ENCODE results near the gene CPHXL2.

The CPHXL2 gene

GRCh38 chr16:75701361-75701760 lies 24.6 kb upstream of the CPHXL2 start, which contains the start of gene DUXB:
TSS of gene DUXB (minus strand) at chr16:75701461. CDS start at chr16:75701418, 43 bp downstream.
- TF ChIP-seq CTCF (IDR thresholded peaks at IDR 0.05; ENCODE audit: low read depth, low read length), result no peak
- no peak within 1 kb of the TSS for H3K4me3 ChIP-seq (ENCODE audit: low read depth, low read length)

- H3K4me3 ChIP-seq (ENCODE audit: low read depth, low read length), result no peak overlapping the region
- TF ChIP-seq CTCF (IDR thresholded peaks at IDR 0.05; ENCODE audit: low read depth, low read length), result no peak
These were observed 20.8 kb upstream of the CPHXL2 start for GRCh38 chr16:75697571-75697970.

- no peak for TF ChIP-seq CTCF (IDR thresholded peaks at IDR 0.05; ENCODE audit: low read depth, low read length)
- no peak overlapping the region for H3K4me3 ChIP-seq (ENCODE audit: low read depth, low read length)
These were observed 18.9 kb upstream of the CPHXL2 start for GRCh38 chr16:75695708-75696107.

- no peak overlapping the region for H3K4me3 ChIP-seq (ENCODE audit: low read depth, low read length)
- TF ChIP-seq CTCF (IDR thresholded peaks at IDR 0.05; ENCODE audit: low read depth, low read length), result no peak
These were observed 10.6 kb upstream of the CPHXL2 start for GRCh38 chr16:75687361-75687760.

- TF ChIP-seq CTCF (IDR thresholded peaks at IDR 0.05; ENCODE audit: low read depth, low read length), result no peak
- no peak overlapping the region for H3K4me3 ChIP-seq (ENCODE audit: low read depth, low read length)
These were observed 5.5 kb upstream of the CPHXL2 start for GRCh38 chr16:75682308-75682707.

GRCh38 chr16:75679366-75679765 lies 2.6 kb upstream of the CPHXL2 start:
- no peak overlapping the region for H3K4me3 ChIP-seq (ENCODE audit: low read depth, low read length)
- no peak for TF ChIP-seq CTCF (IDR thresholded peaks at IDR 0.05; ENCODE audit: low read depth, low read length)

GRCh38 chr16:75667503-75667902 lies 9.3 kb downstream of the CPHXL2 start:
- no peak for TF ChIP-seq CTCF (IDR thresholded peaks at IDR 0.05; ENCODE audit: low read depth, low read length)
- no peak overlapping the region for H3K4me3 ChIP-seq (ENCODE audit: low read depth, low read length)

Data from WI38 (cell line).